ENCODE results near the gene IGSF21. TPM values are rescaled to one million over a fixed set of nuclear protein-coding genes. Genes with fewer than 3 reads are reported as not detected.

The IGSF21 gene
- polyA plus RNA-seq, 2 donors, result 0.06 to 0.13 TPM

DNA sequence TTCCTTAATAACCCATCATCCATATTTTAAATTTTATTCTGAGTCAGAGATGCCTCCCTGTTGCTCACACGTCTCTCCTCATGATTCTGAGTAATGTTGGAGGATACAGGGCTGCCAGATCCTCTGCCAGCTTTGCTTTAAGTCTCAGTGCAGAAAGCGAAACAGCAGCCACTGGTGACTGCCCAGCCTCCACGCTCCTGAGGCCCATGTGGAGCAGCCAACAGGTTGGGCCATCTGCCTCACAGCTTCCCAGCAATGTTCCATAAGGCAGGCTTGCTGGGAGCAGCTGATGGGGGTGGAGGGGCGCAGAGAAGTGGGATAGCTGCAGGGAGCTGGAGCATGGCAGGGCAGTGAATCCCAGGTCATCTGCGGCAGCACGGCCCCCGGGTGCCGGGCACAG, 104.2 kb downstream of the IGSF21 start:
- no peaks in the 10 kb centered on the region for H3K36me3 ChIP-seq (ENCODE audit: control insufficient read depth in 2 of 2, insufficient read depth in 2 of 2, low read length in 1 of 2)
- no peak overlapping the region for H3K4me3 ChIP-seq (ENCODE audit: low read depth in 1 of 2, low read length in 2 of 2)
- H3K9me3 ChIP-seq (ENCODE audit: control insufficient read depth in 2 of 2, insufficient read depth in 1 of 2, low read depth in 1 of 2, low read length in 1 of 2), result no peaks in the 10 kb centered on the region
- no peak overlapping the region for H3K27ac ChIP-seq (ENCODE audit: low read depth in 2 of 2, low read length in 1 of 2)
- H3K4me1 ChIP-seq (ENCODE audit: control insufficient read depth in 2 of 2, insufficient read depth in 2 of 2, low read length in 1 of 2), result no peaks in the 10 kb centered on the region
- no peaks in the 10 kb centered on the region for H3K27me3 ChIP-seq (ENCODE audit: control insufficient read depth in 1 of 2, insufficient read depth in 2 of 2, low read length in 2 of 2)
- WGBS, 2 donors, result 72 to 80% methylated on average over 8 of the region's 8 CpGs

DNA sequence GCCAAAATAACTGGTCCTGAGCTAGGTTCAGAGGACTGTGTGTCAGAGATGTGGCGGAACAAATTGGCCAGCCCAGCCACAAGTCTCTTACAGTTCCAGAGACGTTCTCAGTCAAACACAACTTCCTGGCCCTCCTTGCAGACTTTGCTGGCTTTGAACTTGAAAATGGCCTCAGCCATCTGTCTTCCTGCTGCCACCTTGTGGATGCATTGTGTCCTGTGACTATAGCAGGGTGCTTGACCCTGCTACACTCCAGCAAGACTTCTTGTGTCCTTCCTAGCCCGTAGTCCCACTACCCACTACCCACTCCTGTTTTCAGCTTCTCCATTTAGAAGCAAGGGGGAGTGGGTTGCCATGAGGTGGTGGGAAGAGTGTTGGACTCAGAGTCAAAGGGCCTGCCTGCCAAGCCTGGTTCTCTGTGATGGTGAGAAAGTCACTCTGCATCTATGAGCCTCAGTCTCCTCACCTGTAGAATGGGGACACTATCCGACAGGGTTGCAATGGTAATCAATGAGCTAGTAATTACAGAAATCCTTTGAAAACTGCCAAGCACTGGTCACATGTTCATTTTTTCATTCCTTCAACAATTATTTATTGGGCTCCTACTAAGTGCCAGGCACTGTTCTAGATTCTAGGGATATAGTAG, 109.9 kb downstream of the IGSF21 start:
- H3K27me3 ChIP-seq (ENCODE audit: control insufficient read depth in 1 of 2, insufficient read depth in 2 of 2, low read length in 2 of 2), result no peaks in the 10 kb centered on the region
- peaks cover 0 to 4% of the 10 kb centered on the region in 2 donors for H3K9me3 ChIP-seq (ENCODE audit: control insufficient read depth in 2 of 2, insufficient read depth in 1 of 2, low read depth in 1 of 2, low read length in 1 of 2)
- no peaks in the 10 kb centered on the region for H3K36me3 ChIP-seq (ENCODE audit: control insufficient read depth in 2 of 2, insufficient read depth in 2 of 2, low read length in 1 of 2)
- no peaks in the 10 kb centered on the region for H3K4me1 ChIP-seq (ENCODE audit: control insufficient read depth in 2 of 2, insufficient read depth in 2 of 2, low read length in 1 of 2)
- 62% methylated on average over 4 of the region's 4 CpGs for WGBS, 2 donors
- no peak overlapping the region for H3K27ac ChIP-seq (ENCODE audit: low read depth in 2 of 2, low read length in 1 of 2)
- no peak overlapping the region for H3K4me3 ChIP-seq (ENCODE audit: low read depth in 1 of 2, low read length in 2 of 2)

DNA sequence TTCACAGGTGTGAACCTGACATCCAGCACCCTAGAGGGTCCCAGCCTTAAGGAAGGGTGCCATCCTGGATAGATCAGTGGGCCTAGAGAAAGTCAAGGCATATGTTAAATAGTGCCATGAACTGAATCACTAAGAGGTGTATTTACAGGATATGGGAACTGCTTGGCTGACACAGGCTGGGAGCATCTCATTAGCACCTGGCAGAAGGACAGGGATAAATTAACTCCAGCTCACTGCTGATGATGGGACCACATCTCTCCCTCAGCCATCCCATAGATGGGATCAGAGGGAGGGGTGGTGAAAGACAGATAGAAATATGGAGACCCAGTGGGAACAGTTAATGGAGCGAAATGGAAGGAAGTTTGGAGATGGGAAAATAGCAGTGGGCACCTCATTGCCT, 122.0 kb downstream of the IGSF21 start:
- Histone ChIP-seq H3K9me3 (ENCODE audit: control insufficient read depth in 2 of 2, insufficient read depth in 1 of 2, low read depth in 1 of 2, low read length in 1 of 2) (peaks cover 0 to 7% of the 10 kb centered on the region in 2 donors), H3K27me3 (ENCODE audit: control insufficient read depth in 1 of 2, insufficient read depth in 2 of 2, low read length in 2 of 2) (no peaks in the 10 kb centered on the region), H3K27ac (ENCODE audit: low read depth in 2 of 2, low read length in 1 of 2) (no peak overlapping the region), H3K36me3 (ENCODE audit: control insufficient read depth in 2 of 2, insufficient read depth in 2 of 2, low read length in 1 of 2) (no peaks in the 10 kb centered on the region), H3K4me1 (ENCODE audit: control insufficient read depth in 2 of 2, insufficient read depth in 2 of 2, low read length in 1 of 2) (no peaks in the 10 kb centered on the region), H3K4me3 (ENCODE audit: low read depth in 1 of 2, low read length in 2 of 2) (no peak overlapping the region)
- 94 to 100% methylated on average over 1 of the region's 1 CpG for WGBS, 2 donors

DNA sequence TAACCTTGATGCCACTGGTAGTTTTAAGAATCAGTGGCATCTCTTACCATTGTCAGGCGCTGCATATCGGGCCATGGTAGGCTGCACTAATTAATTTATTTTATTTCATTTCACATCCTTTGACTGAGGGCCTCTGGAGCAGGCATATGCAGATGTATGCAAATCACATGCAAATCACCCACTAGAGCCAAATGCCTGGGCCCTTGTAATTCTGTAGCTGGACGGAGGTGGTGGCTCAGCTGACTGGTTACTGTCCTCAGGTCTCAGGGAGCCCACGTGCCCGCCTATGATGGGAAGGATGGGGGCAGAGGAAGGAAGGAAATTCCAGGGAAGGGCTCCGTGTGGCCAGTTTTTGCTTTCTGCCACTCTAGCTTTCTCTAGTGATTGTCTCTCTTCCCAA, 122.7 kb downstream of the IGSF21 start:
- H3K36me3 ChIP-seq (ENCODE audit: control insufficient read depth in 2 of 2, insufficient read depth in 2 of 2, low read length in 1 of 2), result no peaks in the 10 kb centered on the region
- no peaks in the 10 kb centered on the region for H3K27me3 ChIP-seq (ENCODE audit: control insufficient read depth in 1 of 2, insufficient read depth in 2 of 2, low read length in 2 of 2)
- no peak overlapping the region for H3K4me3 ChIP-seq (ENCODE audit: low read depth in 1 of 2, low read length in 2 of 2)
- no peaks in the 10 kb centered on the region for H3K4me1 ChIP-seq (ENCODE audit: control insufficient read depth in 2 of 2, insufficient read depth in 2 of 2, low read length in 1 of 2)
- H3K27ac ChIP-seq (ENCODE audit: low read depth in 2 of 2, low read length in 1 of 2), result no peak overlapping the region
- peaks cover 0 to 7% of the 10 kb centered on the region in 2 donors for H3K9me3 ChIP-seq (ENCODE audit: control insufficient read depth in 2 of 2, insufficient read depth in 1 of 2, low read depth in 1 of 2, low read length in 1 of 2)
- 54 to 59% methylated on average over 6 of the region's 6 CpGs for WGBS, 2 donors

DNA sequence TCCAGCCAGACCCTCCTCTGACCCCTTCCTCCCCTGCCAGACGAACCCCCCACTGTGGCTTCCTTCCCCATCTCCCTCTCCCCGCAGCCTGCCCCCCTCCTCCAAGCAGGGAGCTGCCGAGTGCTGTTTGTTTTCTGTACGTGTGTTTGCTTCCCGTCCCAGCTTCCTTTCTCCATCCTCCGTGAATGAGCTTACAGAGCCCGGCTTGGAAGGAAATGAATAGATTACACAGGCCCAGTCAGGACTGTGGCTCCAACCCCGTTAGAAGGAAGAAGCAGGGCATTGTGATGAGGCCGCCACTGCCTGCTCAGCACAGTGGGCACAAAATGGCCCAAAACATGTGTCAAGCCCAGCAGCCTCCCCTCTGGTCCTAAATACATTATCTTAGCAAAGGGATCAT, 123.2 kb downstream of the IGSF21 start:
- 10 to 12% methylated on average over 9 of the region's 9 CpGs for WGBS, 2 donors
- Histone ChIP-seq H3K4me1 (ENCODE audit: control insufficient read depth in 2 of 2, insufficient read depth in 2 of 2, low read length in 1 of 2) (no peaks in the 10 kb centered on the region), H3K27me3 (ENCODE audit: control insufficient read depth in 1 of 2, insufficient read depth in 2 of 2, low read length in 2 of 2) (no peaks in the 10 kb centered on the region), H3K36me3 (ENCODE audit: control insufficient read depth in 2 of 2, insufficient read depth in 2 of 2, low read length in 1 of 2) (no peaks in the 10 kb centered on the region), H3K9me3 (ENCODE audit: control insufficient read depth in 2 of 2, insufficient read depth in 1 of 2, low read depth in 1 of 2, low read length in 1 of 2) (peaks cover 0 to 7% of the 10 kb centered on the region in 2 donors), H3K4me3 (ENCODE audit: low read depth in 1 of 2, low read length in 2 of 2) (no peak overlapping the region), H3K27ac (ENCODE audit: low read depth in 2 of 2, low read length in 1 of 2) (no peak overlapping the region)

DNA sequence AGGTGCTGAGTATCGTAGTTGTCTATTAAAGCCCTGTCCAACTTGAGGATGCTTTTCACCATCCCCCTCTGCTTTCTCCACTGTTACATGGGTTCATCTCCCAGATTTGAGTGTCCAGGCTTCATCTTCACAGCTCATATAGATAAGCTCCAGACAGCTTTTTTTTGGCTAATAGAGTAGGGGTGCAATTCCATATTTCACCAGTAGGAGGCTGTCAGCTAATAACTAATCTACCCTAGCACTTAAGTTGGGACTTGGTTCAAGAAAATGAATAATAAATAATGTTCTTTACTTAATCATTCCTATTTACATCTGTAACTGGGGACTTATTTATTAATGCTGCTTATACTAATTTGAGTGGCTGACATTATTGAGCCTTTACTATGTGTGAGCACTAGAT, 124.5 kb downstream of the IGSF21 start:
- Histone ChIP-seq H3K27ac (ENCODE audit: low read depth in 2 of 2, low read length in 1 of 2) (no peak overlapping the region), H3K36me3 (ENCODE audit: control insufficient read depth in 2 of 2, insufficient read depth in 2 of 2, low read length in 1 of 2) (no peaks in the 10 kb centered on the region), H3K9me3 (ENCODE audit: control insufficient read depth in 2 of 2, insufficient read depth in 1 of 2, low read depth in 1 of 2, low read length in 1 of 2) (peaks cover 0 to 7% of the 10 kb centered on the region in 2 donors), H3K27me3 (ENCODE audit: control insufficient read depth in 1 of 2, insufficient read depth in 2 of 2, low read length in 2 of 2) (no peaks in the 10 kb centered on the region), H3K4me1 (ENCODE audit: control insufficient read depth in 2 of 2, insufficient read depth in 2 of 2, low read length in 1 of 2) (no peaks in the 10 kb centered on the region), H3K4me3 (ENCODE audit: low read depth in 1 of 2, low read length in 2 of 2) (no peak overlapping the region)
- WGBS, 2 donors, result 97 to 100% methylated on average over 1 of the region's 1 CpG

DNA sequence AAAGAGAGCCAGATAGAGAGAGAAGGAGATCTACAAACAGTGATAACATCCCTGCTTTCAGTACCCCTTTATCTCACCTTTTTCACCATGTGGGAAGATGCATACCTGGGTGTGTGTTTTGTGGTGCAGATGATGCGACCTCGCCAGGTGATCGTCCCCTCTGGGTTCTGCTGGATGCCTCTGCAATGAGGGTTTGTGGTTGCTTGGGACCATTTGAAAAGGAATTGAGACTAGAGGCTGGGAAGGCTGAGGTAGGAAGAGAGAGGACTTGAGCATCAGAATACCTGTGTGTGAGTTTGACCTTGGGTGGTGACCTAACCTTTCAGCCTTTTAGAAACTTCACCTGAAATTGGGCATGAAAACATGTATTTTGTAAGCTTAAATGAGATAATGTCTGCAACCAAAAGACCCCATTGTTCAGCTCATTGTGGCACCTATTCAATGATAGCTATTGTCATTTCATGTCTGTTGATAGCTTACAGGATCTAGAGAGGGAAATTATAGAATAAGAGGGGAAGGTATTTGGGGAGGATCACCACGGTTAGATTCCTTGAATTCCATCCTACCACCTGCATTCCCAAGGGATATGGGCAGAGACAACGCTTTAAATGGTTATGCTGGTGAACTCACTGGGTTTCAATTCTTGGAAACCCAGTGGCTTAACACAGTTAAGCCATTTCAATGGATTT, 125.7 kb downstream of the IGSF21 start:
- Histone ChIP-seq H3K4me3 (ENCODE audit: low read depth in 1 of 2, low read length in 2 of 2) (no peak overlapping the region), H3K36me3 (ENCODE audit: control insufficient read depth in 2 of 2, insufficient read depth in 2 of 2, low read length in 1 of 2) (no peaks in the 10 kb centered on the region), H3K9me3 (ENCODE audit: control insufficient read depth in 2 of 2, insufficient read depth in 1 of 2, low read depth in 1 of 2, low read length in 1 of 2) (peaks cover 0 to 7% of the 10 kb centered on the region in 2 donors), H3K27me3 (ENCODE audit: control insufficient read depth in 1 of 2, insufficient read depth in 2 of 2, low read length in 2 of 2) (peaks cover 0 to under 1% of the 10 kb centered on the region in 2 donors), H3K4me1 (ENCODE audit: control insufficient read depth in 2 of 2, insufficient read depth in 2 of 2, low read length in 1 of 2) (no peaks in the 10 kb centered on the region), H3K27ac (ENCODE audit: low read depth in 2 of 2, low read length in 1 of 2) (no peak overlapping the region)
- WGBS, 2 donors, result 78 to 82% methylated on average over 5 of the region's 5 CpGs

DNA sequence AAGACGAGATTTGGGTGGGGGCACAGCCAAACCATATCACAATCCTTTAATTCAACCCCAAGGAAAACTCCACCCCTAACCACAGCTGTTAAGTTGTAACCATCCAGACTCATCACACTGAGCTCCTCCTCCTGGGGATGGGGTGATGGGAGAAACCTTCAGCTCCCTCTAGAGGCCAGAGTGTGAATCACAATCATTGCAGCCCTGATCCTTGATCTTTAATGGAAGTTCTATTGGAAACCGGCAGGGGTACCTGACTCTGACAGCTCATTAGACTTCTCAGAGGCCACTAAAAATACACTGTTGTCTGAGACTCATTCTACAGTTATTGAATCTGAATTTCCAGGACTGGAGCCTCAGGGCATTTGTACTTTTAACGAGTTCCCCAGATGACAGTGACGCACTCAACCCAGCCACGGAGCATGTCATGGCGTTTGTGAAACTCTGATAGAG, 127.2 kb downstream of the IGSF21 start:
- Histone ChIP-seq H3K9me3 (ENCODE audit: control insufficient read depth in 2 of 2, insufficient read depth in 1 of 2, low read depth in 1 of 2, low read length in 1 of 2) (peaks cover 0 to 7% of the 10 kb centered on the region in 2 donors), H3K4me1 (ENCODE audit: control insufficient read depth in 2 of 2, insufficient read depth in 2 of 2, low read length in 1 of 2) (no peaks in the 10 kb centered on the region), H3K4me3 (ENCODE audit: low read depth in 1 of 2, low read length in 2 of 2) (no peak overlapping the region), H3K27me3 (ENCODE audit: control insufficient read depth in 1 of 2, insufficient read depth in 2 of 2, low read length in 2 of 2) (peaks cover 0 to 5% of the 10 kb centered on the region in 2 donors), H3K36me3 (ENCODE audit: control insufficient read depth in 2 of 2, insufficient read depth in 2 of 2, low read length in 1 of 2) (no peaks in the 10 kb centered on the region), H3K27ac (ENCODE audit: low read depth in 2 of 2, low read length in 1 of 2) (no peak overlapping the region)
- 57 to 64% methylated on average over 6 of the region's 6 CpGs for WGBS, 2 donors

DNA sequence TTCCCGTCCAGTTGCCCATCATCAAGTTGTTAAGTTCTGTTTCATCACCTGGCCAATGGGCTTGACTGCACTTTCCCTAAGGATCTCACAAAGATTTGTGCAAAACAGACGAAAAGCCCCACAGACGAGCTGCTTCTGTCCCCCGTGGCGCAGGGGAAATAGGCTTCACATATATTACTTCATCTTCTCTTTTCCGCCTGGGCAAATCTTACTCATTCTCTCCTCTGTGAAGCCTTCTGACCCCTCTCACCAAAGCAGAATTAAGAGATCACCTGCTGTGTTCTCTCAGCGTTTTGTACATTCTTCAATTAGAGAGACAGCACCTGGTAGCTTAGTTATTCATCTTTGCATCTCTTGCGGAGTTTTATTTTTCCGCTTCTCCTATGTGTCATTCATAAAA, 129.8 kb downstream of the IGSF21 start:
- WGBS, 2 donors, result 65 to 66% methylated on average over 9 of the region's 9 CpGs
- Histone ChIP-seq H3K9me3 (ENCODE audit: control insufficient read depth in 2 of 2, insufficient read depth in 1 of 2, low read depth in 1 of 2, low read length in 1 of 2) (peaks cover 0 to 1% of the 10 kb centered on the region in 2 donors), H3K27ac (ENCODE audit: low read depth in 2 of 2, low read length in 1 of 2) (no peak overlapping the region), H3K4me3 (ENCODE audit: low read depth in 1 of 2, low read length in 2 of 2) (no peak overlapping the region), H3K36me3 (ENCODE audit: control insufficient read depth in 2 of 2, insufficient read depth in 2 of 2, low read length in 1 of 2) (no peaks in the 10 kb centered on the region), H3K27me3 (ENCODE audit: control insufficient read depth in 1 of 2, insufficient read depth in 2 of 2, low read length in 2 of 2) (peaks cover 0 to 5% of the 10 kb centered on the region in 2 donors), H3K4me1 (ENCODE audit: control insufficient read depth in 2 of 2, insufficient read depth in 2 of 2, low read length in 1 of 2) (no peaks in the 10 kb centered on the region)

DNA sequence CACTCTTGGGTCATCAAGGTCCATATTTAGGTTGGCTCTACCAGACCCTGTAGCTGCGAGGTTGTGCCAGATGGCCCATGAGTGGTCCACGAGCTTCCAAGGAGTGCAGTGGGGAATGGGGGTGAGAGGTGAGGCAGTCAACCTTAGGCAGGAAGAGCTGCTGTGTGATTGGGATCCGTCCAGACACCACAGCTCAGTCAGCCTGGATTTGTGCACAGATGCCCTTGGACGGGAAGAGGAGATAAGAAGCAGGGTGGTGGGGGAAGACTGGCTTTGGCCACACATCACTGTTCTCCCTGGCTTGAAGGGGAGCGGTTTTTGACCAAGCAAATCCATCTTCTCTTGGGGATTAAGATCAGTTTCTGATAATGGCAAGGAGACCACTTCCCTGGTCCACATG, 130.6 kb downstream of the IGSF21 start:
- WGBS, 2 donors, result 44 to 50% methylated on average over 5 of the region's 5 CpGs

More for the DNA sequence above, 130.6 kb downstream of the IGSF21 start:
- Histone ChIP-seq H3K4me3 (ENCODE audit: low read depth in 1 of 2, low read length in 2 of 2) (no peak overlapping the region), H3K4me1 (ENCODE audit: control insufficient read depth in 2 of 2, insufficient read depth in 2 of 2, low read length in 1 of 2) (no peaks in the 10 kb centered on the region), H3K36me3 (ENCODE audit: control insufficient read depth in 2 of 2, insufficient read depth in 2 of 2, low read length in 1 of 2) (no peaks in the 10 kb centered on the region), H3K27me3 (ENCODE audit: control insufficient read depth in 1 of 2, insufficient read depth in 2 of 2, low read length in 2 of 2) (peaks cover 0 to 5% of the 10 kb centered on the region in 2 donors), H3K9me3 (ENCODE audit: control insufficient read depth in 2 of 2, insufficient read depth in 1 of 2, low read depth in 1 of 2, low read length in 1 of 2) (no peaks in the 10 kb centered on the region), H3K27ac (ENCODE audit: low read depth in 2 of 2, low read length in 1 of 2) (no peak overlapping the region)
